GM12801 (cell line): Measurements from ENCODE around the gene TXNDC15.

Source experiments
- TF ChIP-seq, protein P1 (sequence below): IDR thresholded peaks from one replicate; pipeline ENCODE4 v1.5.1; 2011; ENCODE audit warnings: control low read depth; ENCODE audit not compliant: insufficient read length; ENCODE audit errors: extremely low read depth

Gene TXNDC15

DNA sequence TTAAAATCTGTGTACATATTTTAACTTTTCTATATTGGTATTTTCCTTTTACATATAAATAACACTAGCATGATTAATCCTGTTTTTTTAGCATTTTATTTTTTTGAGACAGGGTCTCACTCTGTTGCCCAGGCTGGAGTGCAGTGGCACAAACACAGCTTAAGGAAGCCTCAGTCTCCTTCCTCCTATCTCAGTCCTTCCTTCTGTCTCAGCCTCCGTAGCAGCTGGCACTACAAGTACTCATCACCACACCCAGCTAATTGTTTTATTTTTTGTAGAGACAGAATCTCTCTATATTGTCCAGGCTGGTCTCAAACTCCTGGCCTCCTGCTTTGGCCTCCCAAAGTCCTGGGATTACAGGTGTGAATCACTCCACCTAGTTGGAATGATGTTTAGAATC lies 29.9 kb upstream of the TXNDC15 start:
- TF ChIP-seq, protein P1, sequence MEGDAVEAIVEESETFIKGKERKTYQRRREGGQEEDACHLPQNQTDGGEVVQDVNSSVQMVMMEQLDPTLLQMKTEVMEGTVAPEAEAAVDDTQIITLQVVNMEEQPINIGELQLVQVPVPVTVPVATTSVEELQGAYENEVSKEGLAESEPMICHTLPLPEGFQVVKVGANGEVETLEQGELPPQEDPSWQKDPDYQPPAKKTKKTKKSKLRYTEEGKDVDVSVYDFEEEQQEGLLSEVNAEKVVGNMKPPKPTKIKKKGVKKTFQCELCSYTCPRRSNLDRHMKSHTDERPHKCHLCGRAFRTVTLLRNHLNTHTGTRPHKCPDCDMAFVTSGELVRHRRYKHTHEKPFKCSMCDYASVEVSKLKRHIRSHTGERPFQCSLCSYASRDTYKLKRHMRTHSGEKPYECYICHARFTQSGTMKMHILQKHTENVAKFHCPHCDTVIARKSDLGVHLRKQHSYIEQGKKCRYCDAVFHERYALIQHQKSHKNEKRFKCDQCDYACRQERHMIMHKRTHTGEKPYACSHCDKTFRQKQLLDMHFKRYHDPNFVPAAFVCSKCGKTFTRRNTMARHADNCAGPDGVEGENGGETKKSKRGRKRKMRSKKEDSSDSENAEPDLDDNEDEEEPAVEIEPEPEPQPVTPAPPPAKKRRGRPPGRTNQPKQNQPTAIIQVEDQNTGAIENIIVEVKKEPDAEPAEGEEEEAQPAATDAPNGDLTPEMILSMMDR: no peak

DNA sequence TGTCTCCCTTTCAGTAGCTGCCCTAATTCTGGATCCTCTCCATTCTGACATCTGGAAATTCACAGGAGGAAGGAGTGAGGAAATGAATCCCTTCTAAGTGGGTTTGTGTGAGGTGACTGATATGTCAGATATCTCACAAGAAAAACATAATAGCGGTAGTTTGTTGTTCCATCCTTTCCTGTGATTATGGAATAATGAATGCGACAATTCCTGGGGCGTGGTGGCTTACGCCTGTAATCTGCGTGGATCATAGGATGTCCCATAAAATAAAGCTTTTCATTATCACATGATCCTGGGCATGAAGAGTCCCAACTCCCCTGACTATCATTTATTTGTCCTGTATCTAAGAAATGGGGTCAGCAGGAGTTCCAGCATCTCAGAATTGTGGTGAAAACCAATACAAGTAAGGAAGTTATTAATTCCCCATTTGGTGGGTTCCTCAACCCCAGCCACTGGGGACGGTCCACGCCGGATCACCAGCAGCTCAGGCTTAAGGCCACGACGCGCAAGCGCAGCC lies 28.8 kb upstream of the TXNDC15 start:
- TF ChIP-seq, protein P1: no peak

DNA sequence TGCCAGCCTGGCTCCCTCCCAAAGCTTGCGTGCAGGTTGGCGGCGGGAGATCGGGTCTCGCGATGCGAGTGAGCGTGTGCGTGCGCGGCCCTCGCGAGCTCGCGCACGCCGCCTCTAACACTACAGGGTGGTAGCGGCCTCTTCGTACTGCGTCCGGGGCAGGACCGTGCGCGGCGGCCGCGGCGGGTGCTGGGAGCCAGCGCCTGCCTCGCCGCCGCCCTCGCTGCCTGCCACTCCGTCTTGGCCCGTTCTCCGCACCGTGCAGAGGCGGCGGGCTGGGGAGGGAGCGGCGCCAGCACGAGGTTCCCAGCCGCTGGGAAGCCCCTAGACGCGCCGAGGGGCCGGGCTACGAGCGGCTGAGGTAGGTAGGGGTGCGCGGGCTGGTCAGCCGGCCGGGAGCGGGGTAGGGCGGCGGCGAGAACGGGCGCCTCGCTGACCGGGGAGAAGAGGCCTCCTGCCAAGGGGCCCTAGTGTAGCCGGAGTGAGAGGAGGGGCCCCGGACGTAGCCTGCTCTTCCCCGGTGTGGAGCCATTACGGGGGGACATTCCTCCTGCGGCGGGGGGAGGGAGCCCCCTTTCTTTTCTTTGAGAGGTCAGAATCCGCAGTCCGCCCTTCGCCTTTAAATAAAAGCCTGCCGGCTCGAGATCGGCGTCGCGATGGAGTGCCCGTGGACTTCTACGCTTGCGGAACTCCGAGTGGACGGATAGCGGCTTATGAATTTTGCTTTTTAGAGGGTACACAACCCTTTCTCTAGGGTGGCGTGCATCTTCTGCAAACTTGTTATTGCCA lies 28.1 kb upstream of the TXNDC15 start, which contains the start of gene C5orf24:
C5orf24 (plus strand) TSS at position 117 of the 789 bp plus-strand sequence. CDS start 8,933 bp downstream, outside the sequence.
- TF ChIP-seq, protein P1: no peak

DNA sequence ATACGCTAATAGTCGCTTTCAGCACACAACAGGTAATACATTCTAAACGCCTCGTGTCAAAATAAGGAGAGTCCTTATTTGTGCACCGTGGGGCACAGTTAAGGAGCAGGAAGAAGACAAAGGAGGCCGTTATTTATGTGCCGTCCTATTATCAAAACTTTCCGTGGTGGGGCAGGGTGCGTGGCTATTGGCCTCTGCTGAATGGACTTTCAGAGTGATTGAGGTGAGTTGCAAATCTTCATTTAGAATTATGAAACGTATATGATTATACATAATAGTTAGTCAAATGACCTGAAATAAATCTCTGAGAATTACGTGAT lies 27.6 kb upstream of the TXNDC15 start:
- TF ChIP-seq, protein P1: no peak

DNA sequence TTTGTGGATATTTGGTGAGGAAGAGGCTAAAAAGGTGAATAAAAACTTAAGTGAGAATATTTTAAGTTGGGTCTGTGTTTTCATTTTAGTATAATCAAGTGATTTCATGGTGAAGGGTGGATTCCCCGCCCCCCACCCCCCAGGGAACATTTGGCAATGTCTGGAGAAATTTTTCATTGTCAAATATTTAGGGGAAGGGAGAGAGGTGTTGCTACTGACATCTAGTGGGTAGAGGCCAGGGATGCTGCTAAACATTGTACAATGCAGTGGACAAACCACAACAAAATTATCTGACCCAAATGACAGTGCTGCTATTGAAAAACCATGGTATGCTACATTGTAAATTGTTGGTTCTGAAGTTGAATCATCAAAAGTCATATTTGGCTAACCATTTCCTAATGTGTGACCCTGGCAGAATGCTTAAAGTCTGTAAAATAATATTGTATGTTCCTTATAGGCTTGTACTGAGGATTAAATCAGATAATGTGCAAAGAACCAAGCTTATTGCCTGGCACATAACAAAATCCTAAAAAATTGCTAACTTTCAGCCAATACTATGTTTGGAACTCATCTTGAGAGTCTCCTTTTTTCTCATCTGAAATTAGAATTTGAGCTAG lies 22.8 kb upstream of the TXNDC15 start:
- TF ChIP-seq, protein P1: no peak

DNA sequence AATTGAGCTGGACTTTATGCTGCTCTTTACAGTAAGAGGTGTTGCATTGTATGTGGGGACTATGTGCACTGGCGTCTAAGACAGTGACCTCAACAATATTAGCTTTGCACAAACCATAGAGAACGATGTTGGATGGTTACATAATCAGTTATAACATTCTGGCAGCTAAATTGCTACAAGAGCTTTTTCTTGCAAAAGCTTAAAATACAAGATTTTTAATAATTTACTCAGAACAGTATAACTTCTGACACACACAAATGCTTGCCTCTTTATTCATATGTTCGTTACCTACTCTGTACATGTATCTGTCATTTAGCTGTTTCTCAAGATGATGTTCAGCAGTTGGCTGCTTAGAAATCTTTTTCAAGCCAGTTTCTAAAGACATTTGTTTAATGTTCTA lies 16.8 kb upstream of the TXNDC15 start:
- TF ChIP-seq, protein P1: no peak

DNA sequence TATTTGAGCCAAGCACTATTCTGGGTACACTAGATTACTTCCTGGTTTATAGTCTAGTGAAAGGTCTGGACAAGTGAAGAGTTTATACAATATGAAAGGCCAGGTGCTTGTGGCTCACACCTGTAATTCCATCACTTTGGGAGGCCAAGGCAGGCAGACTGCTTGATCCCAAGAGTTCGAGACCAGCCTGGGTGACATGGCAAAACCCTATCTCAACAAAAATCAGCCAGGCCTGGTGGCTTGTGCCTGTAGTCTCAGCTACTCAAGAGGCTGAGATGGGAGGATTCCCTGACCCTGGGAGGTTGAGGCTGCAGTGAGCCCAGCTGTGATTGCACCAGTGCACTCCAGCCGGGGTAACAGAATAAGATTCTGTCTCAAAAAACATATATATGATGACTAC lies 9.5 kb upstream of the TXNDC15 start:
- TF ChIP-seq, protein P1: no peak
